Activated B cell treated with CpG ODN at 0.5 μM for 24 hours (primary cell): ENCODE data around the gene CEBPZ. TPM values are rescaled to one million over a fixed set of nuclear protein-coding genes. Genes with fewer than 3 reads are reported as not detected.

ENCODE experiments used
- ATAC-seq: fragments of 200-7000 bp; cut with Tn5 transposase; one replicate; pipeline ENCODE4 v1.10.0; 2021; ENCODE audit warnings: low read depth, mild to moderate bottlenecking, moderate library complexity
- CTCF ChIA-PET: fragments of 350-600 bp; sonication (Branson Sonifier 250); formaldehyde crosslinking; loops from one replicate; lab custom pipeline; 2021; ENCODE audit warnings: antibody characterized with exemption; lab: Charles Lee
- POLR2A ChIA-PET: fragments of 350-600 bp; sonication (Branson Sonifier 250); formaldehyde crosslinking; loops from one replicate; lab custom pipeline; 2021; ENCODE audit warnings: antibody characterized with exemption; lab: Charles Lee
- DNase-seq: peaks from one replicate; pipeline ENCODE4 v3.0.0; 2022
- H3K27ac Mint-ChIP-seq: one replicate; pipeline ENCODE4 v1.8.0; 2020; ENCODE audit warnings: mixed read lengths
- H3K27me3 Mint-ChIP-seq: one replicate; pipeline ENCODE4 v1.8.0; 2021; ENCODE audit warnings: mixed read lengths
- H3K36me3 Mint-ChIP-seq: one replicate; pipeline ENCODE4 v1.8.0; 2021; ENCODE audit warnings: low read depth, mixed read lengths
- H3K4me1 Mint-ChIP-seq: one replicate; pipeline ENCODE4 v1.8.0; 2021; ENCODE audit warnings: mixed read lengths
- H3K4me3 Mint-ChIP-seq: one replicate; pipeline ENCODE4 v1.8.0; 2020; ENCODE audit warnings: mild to moderate bottlenecking, mixed read lengths
- H3K9me3 Mint-ChIP-seq: one replicate; pipeline ENCODE4 v1.8.0; 2020; ENCODE audit warnings: mixed read lengths
- intact Hi-C: fragments of 100-400 bp; cut with micrococcal nuclease; formaldehyde crosslinking; loops from one replicate; pipeline ENCODE4 v1.15.1; 2024
- total RNA-seq: library from RNA; stranded (reverse); gene quantifications from 2 replicates; pipeline ENCODE4 v1.2.3, GENCODE V29; 2022
- TF ChIP-seq, protein P1 (sequence below): fragments of 200-600 bp; IDR thresholded peaks from one replicate; pipeline ENCODE4 v1.8.0; 2022; ENCODE audit warnings: antibody characterized with exemption, mild to moderate bottlenecking

CEBPZ gene, protein sequence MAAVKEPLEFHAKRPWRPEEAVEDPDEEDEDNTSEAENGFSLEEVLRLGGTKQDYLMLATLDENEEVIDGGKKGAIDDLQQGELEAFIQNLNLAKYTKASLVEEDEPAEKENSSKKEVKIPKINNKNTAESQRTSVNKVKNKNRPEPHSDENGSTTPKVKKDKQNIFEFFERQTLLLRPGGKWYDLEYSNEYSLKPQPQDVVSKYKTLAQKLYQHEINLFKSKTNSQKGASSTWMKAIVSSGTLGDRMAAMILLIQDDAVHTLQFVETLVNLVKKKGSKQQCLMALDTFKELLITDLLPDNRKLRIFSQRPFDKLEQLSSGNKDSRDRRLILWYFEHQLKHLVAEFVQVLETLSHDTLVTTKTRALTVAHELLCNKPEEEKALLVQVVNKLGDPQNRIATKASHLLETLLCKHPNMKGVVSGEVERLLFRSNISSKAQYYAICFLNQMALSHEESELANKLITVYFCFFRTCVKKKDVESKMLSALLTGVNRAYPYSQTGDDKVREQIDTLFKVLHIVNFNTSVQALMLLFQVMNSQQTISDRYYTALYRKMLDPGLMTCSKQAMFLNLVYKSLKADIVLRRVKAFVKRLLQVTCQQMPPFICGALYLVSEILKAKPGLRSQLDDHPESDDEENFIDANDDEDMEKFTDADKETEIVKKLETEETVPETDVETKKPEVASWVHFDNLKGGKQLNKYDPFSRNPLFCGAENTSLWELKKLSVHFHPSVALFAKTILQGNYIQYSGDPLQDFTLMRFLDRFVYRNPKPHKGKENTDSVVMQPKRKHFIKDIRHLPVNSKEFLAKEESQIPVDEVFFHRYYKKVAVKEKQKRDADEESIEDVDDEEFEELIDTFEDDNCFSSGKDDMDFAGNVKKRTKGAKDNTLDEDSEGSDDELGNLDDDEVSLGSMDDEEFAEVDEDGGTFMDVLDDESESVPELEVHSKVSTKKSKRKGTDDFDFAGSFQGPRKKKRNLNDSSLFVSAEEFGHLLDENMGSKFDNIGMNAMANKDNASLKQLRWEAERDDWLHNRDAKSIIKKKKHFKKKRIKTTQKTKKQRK
- total RNA-seq, result 55.2 and 57.0 TPM in 2 replicates

DNA sequence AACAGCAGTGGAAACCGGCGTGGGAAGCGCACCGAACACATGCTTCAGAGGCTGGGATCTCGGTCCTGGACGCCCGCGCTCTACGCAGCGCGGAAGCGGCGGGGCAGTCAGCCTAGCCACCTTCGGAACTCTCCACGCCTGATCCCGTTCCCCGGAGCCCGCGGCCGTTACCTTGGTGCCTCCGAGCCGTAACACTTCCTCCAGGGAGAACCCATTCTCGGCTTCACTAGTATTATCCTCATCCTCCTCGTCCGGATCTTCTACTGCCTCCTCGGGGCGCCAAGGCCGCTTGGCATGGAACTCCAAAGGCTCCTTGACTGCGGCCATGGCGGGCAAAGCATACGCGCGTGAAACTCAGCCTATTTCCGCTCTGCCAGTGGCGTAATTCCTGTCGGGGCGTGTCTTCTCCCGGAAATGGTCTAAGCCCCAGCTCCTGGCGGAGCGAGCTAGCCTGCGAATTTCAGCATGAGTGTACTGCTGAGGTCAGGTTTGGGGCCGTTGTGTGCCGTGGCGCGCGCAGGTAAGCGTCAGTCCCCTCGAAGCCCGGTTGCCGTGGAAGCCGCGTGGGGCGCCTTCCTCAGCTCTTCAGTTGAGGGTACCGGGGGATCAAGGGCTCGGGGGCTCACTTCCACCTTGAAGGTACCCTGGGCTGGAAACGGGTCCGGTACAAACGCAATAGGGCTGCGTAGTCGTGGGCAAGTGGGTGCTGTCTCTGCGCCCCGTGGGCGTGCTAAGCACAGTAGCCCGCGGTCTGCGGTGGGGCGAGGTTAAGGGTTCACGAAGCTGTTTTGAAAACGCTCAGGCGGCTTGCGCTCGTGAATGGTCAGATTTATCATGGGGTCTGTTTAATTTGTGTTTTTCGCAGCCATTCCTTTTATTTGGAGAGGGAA, at the start of gene CEBPZ, which contains the start of gene NDUFAF7:
Gene CEBPZ, minus strand, starts transcription at position 356 of the 890 bp plus-strand sequence. Its CDS starts 29 bp downstream, at position 327.
Gene NDUFAF7, plus strand, starts transcription at position 418 of the 890 bp plus-strand sequence. Its CDS starts 48 bp downstream, at position 466.
- no peaks in the 10 kb centered on the region for H3K27me3 Mint-ChIP-seq
- ATAC-seq (peak; percentile 91), DNase-seq (peak; percentile 80)
- POLR2A ChIA-PET, result interaction anchor here (0.6 to 1.4 kb wide), 14 partner anchors 31 to 265 kb away, joined by 3 to 12 read pairs (median 4); partner anchors contain the start of genes CEBPZOS, EIF2AK2, GPATCH11 and STRN
- intact Hi-C loops, result loop anchor here (1.0 to 2.0 kb wide), 7 partner anchors 35 to 703 kb away; partner anchors contain the start of genes CEBPZOS, EIF2AK2, GPATCH11 and HEATR5B
- H3K9me3 Mint-ChIP-seq, result no peaks in the 10 kb centered on the region
- peaks cover 16% of the 10 kb centered on the region for H3K4me1 Mint-ChIP-seq
- peaks cover 34% of the 10 kb centered on the region for H3K36me3 Mint-ChIP-seq
- CTCF ChIA-PET, result interaction anchor here (1.0 kb wide), 1 partner anchor 646 kb away, joined by 3 read pairs; no protein-coding TSS in a partner anchor
- no peak within 1 kb of the TSS for H3K27ac Mint-ChIP-seq
- H3K4me3 Mint-ChIP-seq, result no peak within 1 kb of the TSS
- TF ChIP-seq, protein P1, sequence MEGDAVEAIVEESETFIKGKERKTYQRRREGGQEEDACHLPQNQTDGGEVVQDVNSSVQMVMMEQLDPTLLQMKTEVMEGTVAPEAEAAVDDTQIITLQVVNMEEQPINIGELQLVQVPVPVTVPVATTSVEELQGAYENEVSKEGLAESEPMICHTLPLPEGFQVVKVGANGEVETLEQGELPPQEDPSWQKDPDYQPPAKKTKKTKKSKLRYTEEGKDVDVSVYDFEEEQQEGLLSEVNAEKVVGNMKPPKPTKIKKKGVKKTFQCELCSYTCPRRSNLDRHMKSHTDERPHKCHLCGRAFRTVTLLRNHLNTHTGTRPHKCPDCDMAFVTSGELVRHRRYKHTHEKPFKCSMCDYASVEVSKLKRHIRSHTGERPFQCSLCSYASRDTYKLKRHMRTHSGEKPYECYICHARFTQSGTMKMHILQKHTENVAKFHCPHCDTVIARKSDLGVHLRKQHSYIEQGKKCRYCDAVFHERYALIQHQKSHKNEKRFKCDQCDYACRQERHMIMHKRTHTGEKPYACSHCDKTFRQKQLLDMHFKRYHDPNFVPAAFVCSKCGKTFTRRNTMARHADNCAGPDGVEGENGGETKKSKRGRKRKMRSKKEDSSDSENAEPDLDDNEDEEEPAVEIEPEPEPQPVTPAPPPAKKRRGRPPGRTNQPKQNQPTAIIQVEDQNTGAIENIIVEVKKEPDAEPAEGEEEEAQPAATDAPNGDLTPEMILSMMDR, result no peak

DNA sequence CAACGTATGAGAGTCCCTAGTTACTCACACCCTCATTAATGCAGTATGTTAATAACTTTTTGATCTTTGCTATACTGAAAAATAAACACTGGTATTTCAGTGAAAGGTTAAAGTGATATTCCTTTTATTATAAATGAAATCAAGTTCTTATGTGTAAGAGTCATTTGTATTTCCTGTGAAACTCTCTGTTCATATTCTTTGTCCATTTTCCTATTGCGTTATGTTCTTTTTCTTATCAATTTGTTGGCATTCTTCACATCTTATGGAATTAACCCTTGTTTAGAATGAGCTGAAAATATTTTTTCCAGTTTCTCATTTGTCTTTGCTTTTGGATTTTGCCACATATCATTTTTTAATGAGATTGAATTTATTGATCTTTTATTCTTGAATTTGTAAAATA, 44.9 kb upstream of the CEBPZ start:
- DNase-seq (no peak), ATAC-seq (no peak)
- Mint-ChIP-seq H3K4me1 (no peaks in the 10 kb centered on the region), H3K4me3 (no peak overlapping the region), H3K27ac (no peak overlapping the region), H3K9me3 (no peaks in the 10 kb centered on the region), H3K36me3 (peaks cover 61% of the 10 kb centered on the region), H3K27me3 (no peaks in the 10 kb centered on the region)
- TF ChIP-seq, protein P1, result no peak
- CTCF ChIA-PET, result no interaction called here
- POLR2A ChIA-PET, result no interaction called here
- intact Hi-C loops, result no loop called here

DNA sequence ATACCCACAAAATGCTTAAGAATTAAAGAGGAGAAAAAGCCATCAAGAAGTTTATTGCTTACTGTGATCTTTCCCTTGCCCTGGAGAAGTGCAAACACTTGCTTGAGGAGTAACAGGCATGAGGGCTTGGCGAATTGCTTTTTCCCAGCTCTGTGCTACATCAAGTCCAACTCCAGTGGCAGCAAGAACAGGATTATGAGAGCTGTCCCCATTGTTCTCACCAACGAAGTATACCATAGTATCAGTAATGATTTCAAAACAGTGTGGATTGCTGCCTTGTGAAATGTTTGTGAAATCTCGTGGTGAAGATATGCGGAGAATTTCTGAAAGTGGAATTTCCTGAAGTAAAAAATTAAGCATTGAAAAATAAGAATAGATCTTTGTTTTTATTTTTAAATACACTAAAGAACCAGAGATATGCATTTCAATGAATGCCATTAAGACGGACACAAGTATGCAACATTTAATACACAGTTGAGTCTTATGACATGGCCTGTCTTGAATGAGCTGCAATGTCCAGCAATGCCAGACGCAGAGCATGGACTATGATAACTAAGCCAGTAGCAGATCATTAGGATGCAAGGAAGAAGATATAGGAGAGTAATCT, 43.1 kb upstream of the CEBPZ start:
- ATAC-seq, result no peak
- Mint-ChIP-seq H3K4me1 (no peaks in the 10 kb centered on the region), H3K27ac (no peak overlapping the region), H3K4me3 (no peak overlapping the region), H3K27me3 (no peaks in the 10 kb centered on the region), H3K9me3 (no peaks in the 10 kb centered on the region), H3K36me3 (peaks cover 62% of the 10 kb centered on the region)
- CTCF ChIA-PET, result no interaction called here
- TF ChIP-seq, protein P1, result no peak
- no peak for DNase-seq
- intact Hi-C loops, result no loop called here
- POLR2A ChIA-PET, result no interaction called here

DNA sequence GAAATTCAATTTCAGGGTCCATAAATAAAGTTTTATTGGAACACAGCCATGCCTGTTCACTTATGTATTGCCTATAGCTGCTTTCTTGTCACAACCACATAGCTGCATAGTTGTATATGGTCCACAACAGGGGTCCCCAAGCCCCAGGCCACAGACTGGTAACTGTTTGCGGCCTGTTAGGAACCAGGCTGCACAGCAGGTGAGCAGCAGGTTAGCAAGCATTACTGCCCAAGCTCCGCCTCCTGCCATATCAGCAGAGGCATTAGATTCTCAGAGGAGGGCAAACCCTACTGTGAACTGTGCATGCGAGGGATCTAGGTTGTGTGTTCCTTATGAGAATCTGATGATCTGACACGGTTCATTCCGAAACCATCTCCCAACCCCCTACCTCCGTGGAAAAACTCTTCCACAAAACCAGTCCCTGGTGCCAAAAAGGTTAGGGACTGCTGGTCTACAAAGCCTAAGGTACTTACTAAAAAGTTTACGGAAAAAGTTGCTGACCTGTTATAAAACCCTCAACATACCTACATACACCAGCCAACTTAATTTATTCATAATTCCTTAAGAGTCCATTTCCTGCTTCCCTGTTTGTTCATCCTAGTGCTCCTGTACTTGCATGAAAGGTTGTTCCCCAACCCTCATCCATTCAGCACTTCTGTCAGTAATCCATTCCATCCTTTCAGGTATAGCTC, 40.1 kb upstream of the CEBPZ start:
- H3K9me3 Mint-ChIP-seq, result no peaks in the 10 kb centered on the region
- ChIA-PET POLR2A (no interaction called here), CTCF (no interaction called here)
- DNase-seq, result no peak
- H3K4me1 Mint-ChIP-seq, result no peaks in the 10 kb centered on the region
- no peak for ATAC-seq
- no peak overlapping the region for H3K4me3 Mint-ChIP-seq
- intact Hi-C loops, result loop anchor here (2.0 kb wide), 1 partner anchor 19 kb away; no protein-coding TSS in a partner anchor
- peaks cover 73% of the 10 kb centered on the region for H3K36me3 Mint-ChIP-seq
- H3K27ac Mint-ChIP-seq, result no peak overlapping the region
- no peaks in the 10 kb centered on the region for H3K27me3 Mint-ChIP-seq
- TF ChIP-seq, protein P1, result no peak
